HEK293 (cell line): ENCODE results near the gene MN1.

Experiments
- ZBTB21 ChIP-seq: fragments of 450-650 bp; formaldehyde crosslinking; IDR thresholded peaks from 2 replicates; pipeline ENCODE4 v1.5.1; 2017; ENCODE audit warnings: missing biosample characterization, missing genetic modification characterization
- ZNF140 ChIP-seq: fragments of 450-650 bp; formaldehyde crosslinking; IDR thresholded peaks from 2 replicates; pipeline ENCODE4 v1.5.1; 2016; ENCODE audit warnings: missing biosample characterization, missing genetic modification characterization

- TF ChIP-seq ZNF140 (tag by site-specific recombination) (no peak), ZBTB21 (tag by site-specific recombination) (no peak)
Observed at GRCh38 chr22:27794226-27794625, 7.3 kb downstream of the MN1 start.
